Measurements from ENCODE around the gene WDR70. TPM values are rescaled to one million over a fixed set of nuclear protein-coding genes. Genes with fewer than 3 reads are reported as not detected.

WDR70 gene
- polyA plus RNA-seq, 1 of the 3 experiments (the other 2 are of a cell fraction), result 14.2 TPM

DNA sequence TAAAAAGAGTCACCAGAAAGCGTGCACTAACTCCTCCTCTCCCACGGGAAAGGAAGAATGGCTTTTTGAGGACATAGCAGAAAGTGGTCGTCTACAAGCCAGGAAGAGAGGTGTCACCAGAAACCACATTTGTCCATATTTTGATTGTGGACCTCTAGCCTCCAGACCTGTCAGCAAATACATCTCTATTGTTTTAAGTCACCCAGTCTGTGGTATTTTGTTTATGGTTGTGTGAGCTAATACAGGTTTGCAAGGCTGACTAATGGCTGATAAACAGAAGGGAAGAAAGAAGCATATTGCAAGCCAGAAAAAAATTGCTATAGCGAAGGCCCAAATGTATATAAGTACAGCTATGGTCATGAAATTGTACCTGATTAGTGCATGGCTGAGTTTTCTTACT lies 21.4 kb downstream of the WDR70 start:
- CTCF ChIA-PET, result interaction anchor here (0.8 to 1.3 kb wide), 2 partner anchors 13 to 18 kb away, joined by 3 to 7 read pairs; no protein-coding TSS in a partner anchor

DNA sequence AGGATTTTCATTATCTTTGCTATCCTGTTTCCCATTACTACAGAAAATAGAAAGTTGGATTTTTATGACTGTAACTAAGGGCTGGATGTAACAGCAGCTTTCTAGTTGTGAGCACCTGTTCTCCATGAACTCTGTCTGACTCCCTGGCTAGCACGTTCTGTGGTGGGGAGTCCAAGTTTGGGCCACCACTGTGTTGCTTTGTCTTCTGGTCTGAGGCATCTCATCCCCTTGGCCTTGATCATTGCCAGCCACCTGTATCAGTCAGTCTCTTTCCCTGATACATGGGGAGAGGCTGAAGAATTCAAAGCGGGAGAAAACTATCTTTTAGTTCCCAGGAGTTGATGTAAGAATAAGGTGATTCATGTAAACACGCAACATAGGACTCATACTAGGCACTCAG lies 33.4 kb downstream of the WDR70 start:
- Histone ChIP-seq H2AFZ (ENCODE audit: low read depth) (no peak overlapping the region), H3K9ac (no peak overlapping the region), H3K4me3 (ENCODE audit: low read depth in 2 of 2, low read length in 1 of 2) (no peak overlapping the region), H4K20me1 (ENCODE audit: insufficient read depth) (no peaks in the 10 kb centered on the region), H3K79me2 (ENCODE audit: insufficient read depth) (no peaks in the 10 kb centered on the region), H3K4me1 (ENCODE audit: control insufficient read depth in 1 of 2, insufficient read depth in 2 of 2, low read depth in 1 of 2, low read length in 1 of 2) (peaks cover 0 to 3% of the 10 kb centered on the region in 2 experiments; a peak in 1 of 4 replicates), H3K4me2 (no peak overlapping the region), H3K27me3 (ENCODE audit: insufficient read depth) (no peaks in the 10 kb centered on the region), H3K9me2 (no peaks in the 10 kb centered on the region), H3K9me3 (no peaks in the 10 kb centered on the region), H3K27ac (ENCODE audit: low read depth in 2 of 2, low read length in 1 of 2) (peak overlapping the region in 1 of 2 experiments; percentile 9; a peak in 1 of 4 replicates), H3F3A (replicated peaks; ENCODE audit: insufficient read depth) (peaks cover 4% of the 10 kb centered on the region), H3K36me3 (replicated peaks in 1 of 2; ENCODE audit: control insufficient read depth in 1 of 2, insufficient read depth in 2 of 2, low read length in 1 of 2) (peaks cover 9 to 20% of the 10 kb centered on the region in 2 experiments)
- peak; percentile 10 for DNase-seq
- WGBS (ENCODE audit: low lambda C conversion rate), result 94% methylated on average over 3 of the region's 3 CpGs
- no peak for TF ChIP-seq YY1 (IDR thresholded peaks at IDR 0.05; ENCODE audit: low read depth)
- no peak for TF ChIP-seq CHD2 (IDR thresholded peaks at IDR 0.05; ENCODE audit: low read length, partially characterized antibody)
- TF ChIP-seq FOXJ3 (CRISPR knock-in tag; IDR thresholded peaks at IDR 0.05), result no peak
- TF ChIP-seq NRF1 (IDR thresholded peaks at IDR 0.05; ENCODE audit: low read depth, low read length), result no peak
- TF ChIP-seq, protein P1, sequence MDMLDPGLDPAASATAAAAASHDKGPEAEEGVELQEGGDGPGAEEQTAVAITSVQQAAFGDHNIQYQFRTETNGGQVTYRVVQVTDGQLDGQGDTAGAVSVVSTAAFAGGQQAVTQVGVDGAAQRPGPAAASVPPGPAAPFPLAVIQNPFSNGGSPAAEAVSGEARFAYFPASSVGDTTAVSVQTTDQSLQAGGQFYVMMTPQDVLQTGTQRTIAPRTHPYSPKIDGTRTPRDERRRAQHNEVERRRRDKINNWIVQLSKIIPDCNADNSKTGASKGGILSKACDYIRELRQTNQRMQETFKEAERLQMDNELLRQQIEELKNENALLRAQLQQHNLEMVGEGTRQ (IDR thresholded peaks at IDR 0.05; ENCODE audit: borderline replicate concordance, low read depth, low read length), result no peak
- TF ChIP-seq, protein P2, sequence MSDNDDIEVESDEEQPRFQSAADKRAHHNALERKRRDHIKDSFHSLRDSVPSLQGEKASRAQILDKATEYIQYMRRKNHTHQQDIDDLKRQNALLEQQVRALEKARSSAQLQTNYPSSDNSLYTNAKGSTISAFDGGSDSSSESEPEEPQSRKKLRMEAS (IDR thresholded peaks at IDR 0.05; ENCODE audit: low read depth), result no peak
- TF ChIP-seq NFIC (IDR thresholded peaks at IDR 0.05; ENCODE audit: borderline replicate concordance), result no peak
- no peak for TF ChIP-seq RFX5 (IDR thresholded peaks at IDR 0.05; ENCODE audit: low read length)
- TF ChIP-seq JUND (IDR thresholded peaks at IDR 0.05), result no peak
- TF ChIP-seq RAD21 (IDR thresholded peaks at IDR 0.05; ENCODE audit: low read length), result no peak
- TF ChIP-seq EP300 (IDR thresholded peaks at IDR 0.05; ENCODE audit: borderline replicate concordance in 1 of 2, low read depth in 1 of 2, low read length in 1 of 2), result no peak
- TF ChIP-seq MEF2A (IDR thresholded peaks at IDR 0.05; ENCODE audit: borderline replicate concordance, low read depth), result no peak
- TF ChIP-seq GABPA (IDR thresholded peaks at IDR 0.05; ENCODE audit: low read depth), result no peak
- TF ChIP-seq TCF12 (IDR thresholded peaks at IDR 0.05), result no peak
- TF ChIP-seq, protein P3, sequence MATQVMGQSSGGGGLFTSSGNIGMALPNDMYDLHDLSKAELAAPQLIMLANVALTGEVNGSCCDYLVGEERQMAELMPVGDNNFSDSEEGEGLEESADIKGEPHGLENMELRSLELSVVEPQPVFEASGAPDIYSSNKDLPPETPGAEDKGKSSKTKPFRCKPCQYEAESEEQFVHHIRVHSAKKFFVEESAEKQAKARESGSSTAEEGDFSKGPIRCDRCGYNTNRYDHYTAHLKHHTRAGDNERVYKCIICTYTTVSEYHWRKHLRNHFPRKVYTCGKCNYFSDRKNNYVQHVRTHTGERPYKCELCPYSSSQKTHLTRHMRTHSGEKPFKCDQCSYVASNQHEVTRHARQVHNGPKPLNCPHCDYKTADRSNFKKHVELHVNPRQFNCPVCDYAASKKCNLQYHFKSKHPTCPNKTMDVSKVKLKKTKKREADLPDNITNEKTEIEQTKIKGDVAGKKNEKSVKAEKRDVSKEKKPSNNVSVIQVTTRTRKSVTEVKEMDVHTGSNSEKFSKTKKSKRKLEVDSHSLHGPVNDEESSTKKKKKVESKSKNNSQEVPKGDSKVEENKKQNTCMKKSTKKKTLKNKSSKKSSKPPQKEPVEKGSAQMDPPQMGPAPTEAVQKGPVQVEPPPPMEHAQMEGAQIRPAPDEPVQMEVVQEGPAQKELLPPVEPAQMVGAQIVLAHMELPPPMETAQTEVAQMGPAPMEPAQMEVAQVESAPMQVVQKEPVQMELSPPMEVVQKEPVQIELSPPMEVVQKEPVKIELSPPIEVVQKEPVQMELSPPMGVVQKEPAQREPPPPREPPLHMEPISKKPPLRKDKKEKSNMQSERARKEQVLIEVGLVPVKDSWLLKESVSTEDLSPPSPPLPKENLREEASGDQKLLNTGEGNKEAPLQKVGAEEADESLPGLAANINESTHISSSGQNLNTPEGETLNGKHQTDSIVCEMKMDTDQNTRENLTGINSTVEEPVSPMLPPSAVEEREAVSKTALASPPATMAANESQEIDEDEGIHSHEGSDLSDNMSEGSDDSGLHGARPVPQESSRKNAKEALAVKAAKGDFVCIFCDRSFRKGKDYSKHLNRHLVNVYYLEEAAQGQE (IDR thresholded peaks at IDR 0.05; ENCODE audit: low read depth, low read length), result no peak
- POLR2A ChIA-PET, result no interaction called here
- CTCF ChIA-PET, result interaction anchor here (0.8 to 3.0 kb wide), 19 partner anchors 9 to 785 kb away, joined by 3 to 35 read pairs (median 5); partner anchors contain the start of gene WDR70

More for the DNA sequence above, 21.4 kb downstream of the WDR70 start:
- TF ChIP-seq, protein P4, sequence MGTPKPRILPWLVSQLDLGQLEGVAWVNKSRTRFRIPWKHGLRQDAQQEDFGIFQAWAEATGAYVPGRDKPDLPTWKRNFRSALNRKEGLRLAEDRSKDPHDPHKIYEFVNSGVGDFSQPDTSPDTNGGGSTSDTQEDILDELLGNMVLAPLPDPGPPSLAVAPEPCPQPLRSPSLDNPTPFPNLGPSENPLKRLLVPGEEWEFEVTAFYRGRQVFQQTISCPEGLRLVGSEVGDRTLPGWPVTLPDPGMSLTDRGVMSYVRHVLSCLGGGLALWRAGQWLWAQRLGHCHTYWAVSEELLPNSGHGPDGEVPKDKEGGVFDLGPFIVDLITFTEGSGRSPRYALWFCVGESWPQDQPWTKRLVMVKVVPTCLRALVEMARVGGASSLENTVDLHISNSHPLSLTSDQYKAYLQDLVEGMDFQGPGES (IDR thresholded peaks at IDR 0.05; ENCODE audit: low read depth, low read length), result no peak
- no peak for TF ChIP-seq RFX5 (IDR thresholded peaks at IDR 0.05; ENCODE audit: low read length)
- no peak for TF ChIP-seq YY1 (IDR thresholded peaks at IDR 0.05; ENCODE audit: low read depth)
- TF ChIP-seq CHD2 (IDR thresholded peaks at IDR 0.05; ENCODE audit: low read length, partially characterized antibody), result no peak
- TF ChIP-seq NFIC (IDR thresholded peaks at IDR 0.05; ENCODE audit: borderline replicate concordance), result no peak
- TF ChIP-seq RXRA (IDR thresholded peaks at IDR 0.05; ENCODE audit: borderline replicate concordance, low read depth), result no peak
- no peak for TF ChIP-seq TAF1 (IDR thresholded peaks at IDR 0.05; ENCODE audit: borderline replicate concordance, low read depth, low read length)
- no peak for TF ChIP-seq FOXJ3 (CRISPR knock-in tag; IDR thresholded peaks at IDR 0.05)
- TF ChIP-seq GABPA (IDR thresholded peaks at IDR 0.05; ENCODE audit: low read depth), result no peak
- no peak overlapping the region for H3K4me2 ChIP-seq
- DNase-seq, result no peak
- no peak overlapping the region for H3K4me3 ChIP-seq (ENCODE audit: low read depth in 2 of 2, low read length in 1 of 2)
- no peak overlapping the region for H3K9ac ChIP-seq
- 86% methylated on average over 4 of the region's 4 CpGs for WGBS (ENCODE audit: low lambda C conversion rate)
- H3F3A ChIP-seq (replicated peaks; ENCODE audit: insufficient read depth), result no peaks in the 10 kb centered on the region
- peaks cover 6 to 31% of the 10 kb centered on the region in 2 experiments for H3K36me3 ChIP-seq (replicated peaks in 1 of 2; ENCODE audit: control insufficient read depth in 1 of 2, insufficient read depth in 2 of 2, low read length in 1 of 2)
- H4K20me1 ChIP-seq (ENCODE audit: insufficient read depth), result no peaks in the 10 kb centered on the region
- H3K27me3 ChIP-seq (ENCODE audit: insufficient read depth), result no peaks in the 10 kb centered on the region
- H3K9me3 ChIP-seq, result no peaks in the 10 kb centered on the region
- no peak overlapping the region for H3K27ac ChIP-seq (ENCODE audit: low read depth in 2 of 2, low read length in 1 of 2)
- POLR2A ChIA-PET, result no interaction called here
- H2AFZ ChIP-seq (ENCODE audit: low read depth), result no peak overlapping the region
- H3K79me2 ChIP-seq (ENCODE audit: insufficient read depth), result no peaks in the 10 kb centered on the region
- no peaks in the 10 kb centered on the region for H3K9me2 ChIP-seq
- no peaks in the 10 kb centered on the region for H3K4me1 ChIP-seq (ENCODE audit: control insufficient read depth in 1 of 2, insufficient read depth in 2 of 2, low read depth in 1 of 2, low read length in 1 of 2)
